Astrocyte (in vitro differentiated cells and primary cell): Measurements from ENCODE around the gene FBLN5. TPM values are rescaled to one million over a fixed set of nuclear protein-coding genes. Genes with fewer than 3 reads are reported as not detected.
A peak's percentile ranks its signal among the peaks of the same experiment; 100 is the strongest.

Experiments used
- DNase-seq: peaks from one replicate; pipeline ENCODE4 v3.0.0-alpha.2; 2010; ENCODE audit warnings: low read depth
- FAIRE-seq: peaks from 2 replicates; lab custom pipeline; 2011; peaks lifted over from hg19 to GRCh38; lab: Jason Lieb, UNC
- H2AFZ ChIP-seq: 2 replicates; pipeline ENCODE4 v1.6.0; 2012; ENCODE audit warnings: low read depth, low read length, inconsistent platforms
- H3K27ac ChIP-seq: 2 replicates; pipeline ENCODE4 v1.5.1; 2011; ENCODE audit warnings: low read depth, low read length, inconsistent platforms
- H3K27me3 ChIP-seq: 2 replicates; pipeline ENCODE4 v1.6.0; 2011; ENCODE audit warnings: low read length, inconsistent platforms; ENCODE audit not compliant: insufficient read depth
- H3K36me3 ChIP-seq: 2 replicates; pipeline ENCODE4 v1.5.1; 2011; ENCODE audit warnings: low read length, inconsistent platforms; ENCODE audit not compliant: insufficient read depth
- H3K4me1 ChIP-seq: 2 replicates; pipeline ENCODE4 v1.5.1; 2011; ENCODE audit warnings: low read length, inconsistent platforms; ENCODE audit not compliant: insufficient read depth
- H3K4me2 ChIP-seq: 2 replicates; pipeline ENCODE4 v1.6.0; 2012; ENCODE audit warnings: low read length, inconsistent platforms
- H3K4me3 ChIP-seq: 2 replicates; pipeline ENCODE4 v1.5.1; 2011; ENCODE audit warnings: low read depth, mild to moderate bottlenecking, low read length, inconsistent platforms; ENCODE audit not compliant: insufficient read depth
- H3K79me2 ChIP-seq: 2 replicates; pipeline ENCODE4 v1.6.0; 2012; ENCODE audit warnings: mild to moderate bottlenecking, low read length, inconsistent platforms; ENCODE audit not compliant: insufficient read depth
- H3K9ac ChIP-seq: 2 replicates; pipeline ENCODE4 v1.6.0; 2012; ENCODE audit warnings: mild to moderate bottlenecking, low read length, inconsistent platforms
- H3K9me3 ChIP-seq: 2 replicates; pipeline ENCODE4 v1.5.1; 2012; ENCODE audit warnings: low read depth, mild to moderate bottlenecking, low read length, inconsistent platforms; ENCODE audit not compliant: insufficient read depth
- H4K20me1 ChIP-seq: 2 replicates; pipeline ENCODE4 v1.6.0; 2012; ENCODE audit warnings: low read length, inconsistent platforms; ENCODE audit not compliant: insufficient read depth
- H3K27ac Mint-ChIP-seq: one replicate; pipeline ENCODE4 v1.8.0; 2021; ENCODE audit warnings: mild to moderate bottlenecking, mixed read lengths; ENCODE audit not compliant: unreplicated experiment
- H3K27me3 Mint-ChIP-seq: one replicate; pipeline ENCODE4 v1.8.0; 2021; ENCODE audit warnings: low read depth, mixed read lengths; ENCODE audit not compliant: unreplicated experiment
- H3K36me3 Mint-ChIP-seq: one replicate; pipeline ENCODE4 v1.8.0; 2021; ENCODE audit warnings: low read depth, mixed read lengths; ENCODE audit not compliant: unreplicated experiment
- H3K4me1 Mint-ChIP-seq: one replicate; pipeline ENCODE4 v1.8.0; 2021; ENCODE audit warnings: low read depth, mixed read lengths; ENCODE audit not compliant: unreplicated experiment
- H3K4me3 Mint-ChIP-seq: one replicate; pipeline ENCODE4 v1.8.0; 2021; ENCODE audit warnings: mild to moderate bottlenecking, moderate library complexity, mixed read lengths; ENCODE audit not compliant: unreplicated experiment
- H3K9me3 Mint-ChIP-seq: one replicate; pipeline ENCODE4 v1.8.0; 2021; ENCODE audit warnings: mild to moderate bottlenecking, mixed read lengths; ENCODE audit not compliant: unreplicated experiment
- CTCF ChIP-seq: IDR thresholded peaks from 2 replicates; pipeline ENCODE4 v1.5.1; 2011; ENCODE audit warnings: low read depth, mild to moderate bottlenecking, inconsistent platforms, low read length, moderate library complexity; ENCODE audit not compliant: insufficient read depth
- EZH2 ChIP-seq: IDR thresholded peaks from 2 replicates; pipeline ENCODE4 v1.6.1; 2012; ENCODE audit warnings: mild to moderate bottlenecking, low read length, inconsistent platforms; ENCODE audit not compliant: insufficient read depth
- total RNA-seq: library from RNA; stranded (reverse); gene quantifications from 2 replicates; pipeline ENCODE4 v1.2.1, GENCODE V29; 2021

Gene FBLN5
- total RNA-seq, 1 donor from 2014 or later, result 12.5 TPM

GRCh38 chr14:91946622-91947474 lies 646 bp downstream of the FBLN5 start:
- TF ChIP-seq EZH2, result no peak
- no peak for TF ChIP-seq CTCF
- Histone ChIP-seq H2AFZ (peak overlapping the region; percentile 54), H3K4me2 (peak overlapping the region; percentile 82), H4K20me1 (no peaks in the 10 kb centered on the region), H3K9me3 (no peaks in the 10 kb centered on the region), H3K4me1 (peaks cover 6% of the 10 kb centered on the region), H3K4me3 (peak overlapping the region; percentile 62), H3K27me3 (no peaks in the 10 kb centered on the region), H3K27ac (no peak overlapping the region), H3K79me2 (no peaks in the 10 kb centered on the region), H3K9ac (peak overlapping the region; percentile 63), H3K36me3 (no peaks in the 10 kb centered on the region)
- Mint-ChIP-seq H3K27ac (no peak overlapping the region), H3K27me3 (peaks cover 24% of the 10 kb centered on the region), H3K4me3 (peak overlapping the region; percentile 87), H3K9me3 (no peaks in the 10 kb centered on the region), H3K4me1 (no peaks in the 10 kb centered on the region), H3K36me3 (no peaks in the 10 kb centered on the region)
- DNase-seq (peak; percentile 10), FAIRE-seq (no peak)

GRCh38 chr14:91945751-91946621 lies 1.5 kb downstream of the FBLN5 start:
- peak overlapping the region; percentile 62 for H3K4me3 ChIP-seq
- no peaks in the 10 kb centered on the region for H3K79me2 ChIP-seq
- no peak for TF ChIP-seq CTCF
- peak overlapping the region; percentile 82 for H3K4me2 ChIP-seq
- peaks cover 26% of the 10 kb centered on the region for H3K27me3 Mint-ChIP-seq
- H3K4me1 ChIP-seq, result peaks cover 6% of the 10 kb centered on the region
- H3K27me3 ChIP-seq, result no peaks in the 10 kb centered on the region
- H3K9me3 Mint-ChIP-seq, result no peaks in the 10 kb centered on the region
- H3K4me3 Mint-ChIP-seq, result peak overlapping the region; percentile 87
- H2AFZ ChIP-seq, result peak overlapping the region; percentile 54
- no peaks in the 10 kb centered on the region for H3K36me3 ChIP-seq
- peak; percentile 22 for DNase-seq
- H3K27ac ChIP-seq, result no peak overlapping the region
- H4K20me1 ChIP-seq, result no peaks in the 10 kb centered on the region
- no peaks in the 10 kb centered on the region for H3K4me1 Mint-ChIP-seq
- FAIRE-seq, result no peak
- H3K9me3 ChIP-seq, result no peaks in the 10 kb centered on the region
- H3K27ac Mint-ChIP-seq, result no peak overlapping the region
- H3K36me3 Mint-ChIP-seq, result no peaks in the 10 kb centered on the region
- H3K9ac ChIP-seq, result peak overlapping the region; percentile 63
